ENCODE results near the gene LKAAEAR1. TPM values are rescaled to one million over a fixed set of nuclear protein-coding genes. Genes with fewer than 3 reads are reported as not detected.

The LKAAEAR1 gene
- total and polyA plus RNA-seq, 2 of the 13 experiments (the other 11 are each of a cell fraction or from before 2014, with no cell fraction given): not detected

DNA sequence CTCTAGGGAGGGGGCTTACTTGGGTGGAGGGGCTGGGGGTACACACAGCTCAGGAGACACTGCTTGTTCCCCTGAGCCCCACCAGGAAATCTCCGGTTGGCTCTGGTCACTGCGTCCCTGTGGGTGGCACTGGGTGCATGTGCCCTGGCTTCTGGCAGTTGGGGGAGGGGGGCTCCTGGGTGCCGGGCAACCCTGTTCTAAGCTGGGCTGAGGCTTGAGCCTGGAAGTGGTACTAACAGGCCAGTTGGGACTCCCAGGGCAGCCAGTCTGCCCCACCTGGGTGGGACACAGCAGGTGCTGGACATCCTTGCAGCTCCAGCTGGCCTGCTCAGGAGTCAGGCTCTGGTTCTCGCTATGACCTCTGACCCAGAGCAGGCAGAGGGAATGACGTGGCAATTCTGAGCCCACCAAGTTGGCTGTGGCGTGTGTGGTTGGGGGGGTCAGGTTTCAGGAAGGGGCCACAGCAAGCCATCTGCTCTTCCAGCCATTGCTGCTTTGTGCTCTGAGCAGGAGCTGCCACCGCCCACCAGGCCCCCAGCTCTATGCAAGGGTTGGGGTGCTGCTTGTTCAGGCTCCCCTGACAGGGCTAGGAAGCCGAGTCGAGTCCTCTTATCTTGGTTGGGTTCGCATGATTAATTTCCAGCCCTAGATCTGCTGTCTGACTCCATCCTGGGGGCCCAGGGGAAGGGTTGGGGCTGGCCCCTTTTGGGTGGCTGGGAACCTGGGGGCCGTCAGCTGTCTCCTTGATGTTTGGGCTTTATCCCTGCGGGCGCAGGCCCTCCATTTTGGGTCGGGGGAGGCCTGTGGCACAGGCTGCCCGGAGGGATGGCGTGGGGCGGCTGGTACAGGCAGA is 47.6 kb downstream of the LKAAEAR1 start (continued):
- TF ChIP-seq, protein P1, sequence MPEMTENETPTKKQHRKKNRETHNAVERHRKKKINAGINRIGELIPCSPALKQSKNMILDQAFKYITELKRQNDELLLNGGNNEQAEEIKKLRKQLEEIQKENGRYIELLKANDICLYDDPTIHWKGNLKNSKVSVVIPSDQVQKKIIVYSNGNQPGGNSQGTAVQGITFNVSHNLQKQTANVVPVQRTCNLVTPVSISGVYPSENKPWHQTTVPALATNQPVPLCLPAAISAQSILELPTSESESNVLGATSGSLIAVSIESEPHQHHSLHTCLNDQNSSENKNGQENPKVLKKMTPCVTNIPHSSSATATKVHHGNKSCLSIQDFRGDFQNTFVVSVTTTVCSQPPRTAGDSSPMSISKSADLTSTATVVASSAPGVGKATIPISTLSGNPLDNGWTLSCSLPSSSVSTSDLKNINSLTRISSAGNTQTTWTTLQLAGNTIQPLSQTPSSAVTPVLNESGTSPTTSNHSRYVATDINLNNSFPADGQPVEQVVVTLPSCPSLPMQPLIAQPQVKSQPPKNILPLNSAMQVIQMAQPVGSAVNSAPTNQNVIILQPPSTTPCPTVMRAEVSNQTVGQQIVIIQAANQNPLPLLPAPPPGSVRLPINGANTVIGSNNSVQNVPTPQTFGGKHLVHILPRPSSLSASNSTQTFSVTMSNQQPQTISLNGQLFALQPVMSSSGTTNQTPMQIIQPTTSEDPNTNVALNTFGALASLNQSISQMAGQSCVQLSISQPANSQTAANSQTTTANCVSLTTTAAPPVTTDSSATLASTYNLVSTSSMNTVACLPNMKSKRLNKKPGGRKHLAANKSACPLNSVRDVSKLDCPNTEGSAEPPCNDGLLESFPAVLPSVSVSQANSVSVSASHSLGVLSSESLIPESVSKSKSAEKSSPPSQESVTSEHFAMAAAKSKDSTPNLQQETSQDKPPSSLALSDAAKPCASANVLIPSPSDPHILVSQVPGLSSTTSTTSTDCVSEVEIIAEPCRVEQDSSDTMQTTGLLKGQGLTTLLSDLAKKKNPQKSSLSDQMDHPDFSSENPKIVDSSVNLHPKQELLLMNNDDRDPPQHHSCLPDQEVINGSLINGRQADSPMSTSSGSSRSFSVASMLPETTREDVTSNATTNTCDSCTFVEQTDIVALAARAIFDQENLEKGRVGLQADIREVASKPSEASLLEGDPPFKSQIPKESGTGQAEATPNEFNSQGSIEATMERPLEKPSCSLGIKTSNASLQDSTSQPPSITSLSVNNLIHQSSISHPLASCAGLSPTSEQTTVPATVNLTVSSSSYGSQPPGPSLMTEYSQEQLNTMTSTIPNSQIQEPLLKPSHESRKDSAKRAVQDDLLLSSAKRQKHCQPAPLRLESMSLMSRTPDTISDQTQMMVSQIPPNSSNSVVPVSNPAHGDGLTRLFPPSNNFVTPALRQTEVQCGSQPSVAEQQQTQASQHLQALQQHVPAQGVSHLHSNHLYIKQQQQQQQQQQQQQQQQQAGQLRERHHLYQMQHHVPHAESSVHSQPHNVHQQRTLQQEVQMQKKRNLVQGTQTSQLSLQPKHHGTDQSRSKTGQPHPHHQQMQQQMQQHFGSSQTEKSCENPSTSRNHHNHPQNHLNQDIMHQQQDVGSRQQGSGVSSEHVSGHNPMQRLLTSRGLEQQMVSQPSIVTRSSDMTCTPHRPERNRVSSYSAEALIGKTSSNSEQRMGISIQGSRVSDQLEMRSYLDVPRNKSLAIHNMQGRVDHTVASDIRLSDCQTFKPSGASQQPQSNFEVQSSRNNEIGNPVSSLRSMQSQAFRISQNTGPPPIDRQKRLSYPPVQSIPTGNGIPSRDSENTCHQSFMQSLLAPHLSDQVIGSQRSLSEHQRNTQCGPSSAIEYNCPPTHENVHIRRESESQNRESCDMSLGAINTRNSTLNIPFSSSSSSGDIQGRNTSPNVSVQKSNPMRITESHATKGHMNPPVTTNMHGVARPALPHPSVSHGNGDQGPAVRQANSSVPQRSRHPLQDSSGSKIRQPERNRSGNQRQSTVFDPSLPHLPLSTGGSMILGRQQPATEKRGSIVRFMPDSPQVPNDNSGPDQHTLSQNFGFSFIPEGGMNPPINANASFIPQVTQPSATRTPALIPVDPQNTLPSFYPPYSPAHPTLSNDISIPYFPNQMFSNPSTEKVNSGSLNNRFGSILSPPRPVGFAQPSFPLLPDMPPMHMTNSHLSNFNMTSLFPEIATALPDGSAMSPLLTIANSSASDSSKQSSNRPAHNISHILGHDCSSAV (CRISPR knock-in tag; IDR thresholded peaks at IDR 0.05; ENCODE audit: borderline replicate concordance): no peak
- TF ChIP-seq CHCHD3 (CRISPR knock-in tag; IDR thresholded peaks at IDR 0.05): peak; percentile 11; the same call in 1 of the 2 replicates
- TF ChIP-seq PRDM4 (CRISPR knock-in tag; IDR thresholded peaks at IDR 0.05; ENCODE audit: borderline replicate concordance): peak; percentile 28; the same call in 1 of the 2 replicates
- TF ChIP-seq SMC3 (IDR thresholded peaks at IDR 0.05; ENCODE audit: low read length): no peak
- TF ChIP-seq CHD4 (IDR thresholded peaks at IDR 0.05; ENCODE audit: borderline replicate concordance, low read length): no peak
- peak; percentile 3 for TF ChIP-seq SPEN (CRISPR knock-in tag; IDR thresholded peaks at IDR 0.05; ENCODE audit: low read depth)
- TF ChIP-seq RFX1 (IDR thresholded peaks at IDR 0.05): no peak
- no peak for TF ChIP-seq STAT5B (CRISPR knock-in tag; IDR thresholded peaks at IDR 0.05)
- TF ChIP-seq ZNF567 (CRISPR knock-in tag; IDR thresholded peaks at IDR 0.05; ENCODE audit: borderline replicate concordance): 0 out of 2 replicates have a peak, but pooled peaks have one; percentile 14
- TF ChIP-seq ZNF615 (CRISPR knock-in tag; IDR thresholded peaks at IDR 0.05; ENCODE audit: borderline replicate concordance): no peak
- peak; percentile 45; the same call in 1 of the 2 replicates for TF ChIP-seq MTF2 (CRISPR knock-in tag; IDR thresholded peaks at IDR 0.05; ENCODE audit: borderline replicate concordance)
- TF ChIP-seq ZBTB37 (CRISPR knock-in tag; IDR thresholded peaks at IDR 0.05): 0 out of 2 replicates have a peak, but pooled peaks have one; percentile 68
- no peak for TF ChIP-seq ZBTB42 (CRISPR knock-in tag; IDR thresholded peaks at IDR 0.05)
- TF ChIP-seq MEIS2 (CRISPR knock-in tag; IDR thresholded peaks at IDR 0.05): no peak; the same call in 1 of the 2 replicates
- peak; percentile 18; the same call in 1 of the 2 replicates for TF ChIP-seq FOXO1 (CRISPR knock-in tag; IDR thresholded peaks at IDR 0.05)
- no peak for TF ChIP-seq GTF3A (CRISPR knock-in tag; conservative IDR thresholded peaks at IDR 0.05)
- peak; percentile 3 for TF ChIP-seq RBM22 (optimal IDR thresholded peaks at IDR 0.05; ENCODE audit: low read length)

Measured in HepG2 (cell line).